Dermis blood vessel endothelial cell (primary cell): ENCODE data around the gene ATP8B4. TPM values are rescaled to one million over a fixed set of nuclear protein-coding genes. Genes with fewer than 3 reads are reported as not detected.
A peak's percentile ranks its signal among the peaks of the same experiment; 100 is the strongest.

Source experiments
- DNase-seq: peaks from one replicate; pipeline ENCODE4 v3.0.0; 2010
- total RNA-seq: library from RNA; depleted of rRNA; stranded (reverse); fragments of >200 nt; gene quantifications from 2 replicates; pipeline ENCODE4 v1.2.3, GENCODE V29; 2014

Gene ATP8B4
- total RNA-seq, 1 donor from 2014 or later, result 1.7 TPM

GRCh38 chr15:49848282-49848724 lies 270.7 kb downstream of the ATP8B4 start:
- no peak for DNase-seq

GRCh38 chr15:49847423-49848281 lies 271.4 kb downstream of the ATP8B4 start:
- no peak for DNase-seq

GRCh38 chr15:49844390-49844789 lies 274.6 kb downstream of the ATP8B4 start:
- no peak for DNase-seq

- no peak for DNase-seq
Measured at GRCh38 chr15:49843725-49844124, 275.3 kb downstream of the ATP8B4 start.

- DNase-seq, result no peak
Measured at GRCh38 chr15:49842031-49842730, 276.9 kb downstream of the ATP8B4 start.

GRCh38 chr15:49832511-49832910 lies 286.5 kb downstream of the ATP8B4 start:
- peak; percentile 6 for DNase-seq

- DNase-seq, result peak; percentile 40
Measured at GRCh38 chr15:49831206-49831965, 287.6 kb downstream of the ATP8B4 start.

GRCh38 chr15:49830391-49830790 lies 288.6 kb downstream of the ATP8B4 start:
- peak; percentile 15 for DNase-seq

- no peak for DNase-seq
Measured at GRCh38 chr15:49827311-49827710, 291.7 kb downstream of the ATP8B4 start.

GRCh38 chr15:49826640-49827234 lies 292.3 kb downstream of the ATP8B4 start:
- DNase-seq, result no peak

- no peak for DNase-seq
Measured at GRCh38 chr15:49824775-49825099, 294.3 kb downstream of the ATP8B4 start.

GRCh38 chr15:49823987-49824774 lies 294.9 kb downstream of the ATP8B4 start:
- DNase-seq, result no peak

GRCh38 chr15:49817100-49817499 lies 301.9 kb downstream of the ATP8B4 start:
- DNase-seq, result no peak

- DNase-seq, result no peak
Measured at GRCh38 chr15:49815950-49816349, 303.1 kb downstream of the ATP8B4 start.

- DNase-seq, result no peak
Measured at GRCh38 chr15:49815526-49815925, 303.5 kb downstream of the ATP8B4 start.

GRCh38 chr15:49814709-49815108 lies 304.3 kb downstream of the ATP8B4 start:
- DNase-seq, result no peak

- DNase-seq, result no peak
Measured at GRCh38 chr15:49813625-49814024, 305.4 kb downstream of the ATP8B4 start.

GRCh38 chr15:49810720-49811119 lies 308.3 kb downstream of the ATP8B4 start:
- DNase-seq, result no peak

GRCh38 chr15:49809894-49810609 lies 309.0 kb downstream of the ATP8B4 start:
- DNase-seq, result no peak

- DNase-seq, result no peak
Measured at GRCh38 chr15:49808341-49808740, 310.7 kb downstream of the ATP8B4 start.
